Trophoblast cell (in vitro differentiated cells and primary cell): ENCODE measurements around the gene SPOCK1.
A peak's percentile ranks its signal among the peaks of the same experiment; 100 is the strongest.

ENCODE experiments used
- DNase-seq, 2 donors: peaks; one replicate each; pipeline ENCODE4 v3.0.0-alpha.2; 2016
- H2AFZ ChIP-seq: 2 replicates; pipeline ENCODE4 v1.6.1; 2013; ENCODE audit warnings: low read length, moderate library complexity, mild to moderate bottlenecking; ENCODE audit not compliant: insufficient read depth, poor library complexity
- H2AK5ac ChIP-seq: 2 replicates; pipeline ENCODE4 v1.6.1; 2013; ENCODE audit warnings: mild to moderate bottlenecking, low read length
- H2BK120ac ChIP-seq: 2 replicates; pipeline ENCODE4 v1.6.1; 2013; ENCODE audit warnings: low read length, mild to moderate bottlenecking, moderate library complexity; ENCODE audit not compliant: insufficient read depth, poor library complexity
- H2BK12ac ChIP-seq: 2 replicates; pipeline ENCODE4 v1.6.1; 2013; ENCODE audit warnings: mild to moderate bottlenecking, low read length, moderate library complexity
- H2BK5ac ChIP-seq: 2 replicates; pipeline ENCODE4 v1.6.1; 2013; ENCODE audit warnings: low read length, low read depth, moderate library complexity, mild to moderate bottlenecking; ENCODE audit not compliant: poor library complexity
- H3K14ac ChIP-seq: 2 replicates; pipeline ENCODE4 v1.6.1; 2013; ENCODE audit warnings: mild to moderate bottlenecking, low read length
- H3K18ac ChIP-seq: 2 replicates; pipeline ENCODE4 v1.6.1; 2013; ENCODE audit warnings: mild to moderate bottlenecking, low read length
- H3K23ac ChIP-seq: 2 replicates; pipeline ENCODE4 v1.6.1; 2013; ENCODE audit warnings: low read length
- H3K27ac ChIP-seq: 2 replicates; pipeline ENCODE4 v1.5.1; 2013; ENCODE audit warnings: low read depth, mild to moderate bottlenecking, inconsistent platforms, low read length, moderate library complexity
- H3K27me3 ChIP-seq: 2 replicates; pipeline ENCODE4 v1.6.1; 2013; ENCODE audit warnings: inconsistent platforms, mild to moderate bottlenecking, low read length, moderate library complexity; ENCODE audit not compliant: insufficient read depth
- H3K36me3 ChIP-seq, 2 experiments: 1 replicate in 1 of 2; 2 replicates in 1 of 2; pipeline ENCODE4 v1.6.1; 2013; ENCODE audit warnings: low read length in 2 of 2, mild to moderate bottlenecking in 2 of 2, moderate library complexity in 1 of 2; ENCODE audit not compliant: insufficient read depth in 2 of 2, control insufficient read depth in 1 of 2
- H3K4ac ChIP-seq: 2 replicates; pipeline ENCODE4 v1.6.1; 2013; ENCODE audit warnings: low read depth, mild to moderate bottlenecking, low read length, moderate library complexity
- H3K4me1 ChIP-seq, 2 experiments: 1 replicate in 1 of 2; 2 replicates in 1 of 2; pipeline ENCODE4 v1.6.1; 2013; ENCODE audit warnings: low read length in 2 of 2, mild to moderate bottlenecking in 2 of 2, moderate library complexity in 1 of 2; ENCODE audit not compliant: insufficient read depth in 2 of 2, control insufficient read depth in 1 of 2
- H3K4me2 ChIP-seq: 2 replicates; pipeline ENCODE4 v1.6.1; 2013; ENCODE audit warnings: inconsistent platforms, mild to moderate bottlenecking, low read length, moderate library complexity
- H3K4me3 ChIP-seq: 2 replicates; pipeline ENCODE4 v1.5.1; 2013; ENCODE audit warnings: mild to moderate bottlenecking, low read depth, low read length, inconsistent platforms
- H3K79me1 ChIP-seq: one replicate; pipeline ENCODE4 v1.6.1; 2013; ENCODE audit warnings: low read length
- H3K79me2 ChIP-seq: 2 replicates; pipeline ENCODE4 v1.6.1; 2013; ENCODE audit warnings: low read length, mild to moderate bottlenecking; ENCODE audit not compliant: control insufficient read depth, insufficient read depth, poor library complexity
- H3K9ac ChIP-seq: 2 replicates; pipeline ENCODE4 v1.6.1; 2013; ENCODE audit warnings: mild to moderate bottlenecking, low read length
- H3K9me3 ChIP-seq: 2 replicates; pipeline ENCODE4 v1.6.1; 2013; ENCODE audit warnings: low read depth, mild to moderate bottlenecking, control low read depth, inconsistent platforms, low read length; ENCODE audit not compliant: insufficient read depth
- H4K12ac ChIP-seq: 2 replicates; pipeline ENCODE4 v1.6.1; 2013; ENCODE audit warnings: low read depth, mild to moderate bottlenecking, low read length, moderate library complexity
- H4K8ac ChIP-seq: 2 replicates; pipeline ENCODE4 v1.6.1; 2013; ENCODE audit warnings: low read depth, mild to moderate bottlenecking, low read length, moderate library complexity
- H4K91ac ChIP-seq: one replicate; pipeline ENCODE4 v1.6.1; 2013; ENCODE audit warnings: low read depth, mild to moderate bottlenecking, low read length, moderate library complexity
- WGBS: extraction: QIAGEN DNeasy Blood & Tissue Kit; methylation state at CpG from one replicate; pipeline ENCODE4 v1.1.7; 2013; ENCODE audit warnings: missing lambda C conversion rate; ENCODE audit not compliant: insufficient read length, insufficient coverage; ENCODE audit errors: extremely low coverage; 5-methylcytosine and 5-hydroxymethylcytosine counted together

The SPOCK1 gene

DNA sequence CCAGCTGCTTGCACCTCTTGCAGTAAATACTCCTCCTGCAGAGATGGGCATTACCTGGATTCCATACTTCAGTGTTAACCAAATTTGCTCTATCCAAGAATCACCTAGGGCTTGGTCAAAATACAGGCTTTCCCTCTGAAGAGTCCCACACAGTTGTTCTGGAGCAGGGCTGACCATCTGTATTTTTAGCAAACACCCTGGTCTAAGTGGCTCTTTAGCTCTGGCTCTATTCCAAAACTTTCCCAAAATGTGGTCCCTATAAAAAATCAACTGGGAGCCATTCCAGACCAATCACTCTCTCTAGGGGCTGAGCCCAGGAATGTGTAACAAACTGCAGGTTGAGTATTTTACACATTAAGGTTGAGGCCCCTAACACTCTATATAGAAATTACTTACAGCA is 153.7 kb downstream of the SPOCK1 start:
- no peak overlapping the region for H3K4ac ChIP-seq
- no peaks in the 10 kb centered on the region for H3K9me3 ChIP-seq
- H3K14ac ChIP-seq, result no peak overlapping the region
- H3K9ac ChIP-seq, result no peak overlapping the region
- H3K79me2 ChIP-seq, result no peaks in the 10 kb centered on the region
- no peak overlapping the region for H3K4me2 ChIP-seq
- H3K27me3 ChIP-seq, result no peaks in the 10 kb centered on the region
- no peak overlapping the region for H4K12ac ChIP-seq
- no peak overlapping the region for H4K8ac ChIP-seq
- H3K36me3 ChIP-seq, result no peaks in the 10 kb centered on the region
- H3K4me3 ChIP-seq, result no peak overlapping the region
- no peak overlapping the region for H3K23ac ChIP-seq
- no peak overlapping the region for H2AK5ac ChIP-seq
- H3K79me1 ChIP-seq, result no peaks in the 10 kb centered on the region
- no peak overlapping the region for H3K27ac ChIP-seq
- no peak overlapping the region for H2AFZ ChIP-seq
- no peak for DNase-seq
- H3K4me1 ChIP-seq, result no peaks in the 10 kb centered on the region
- H3K18ac ChIP-seq, result no peak overlapping the region
- no peak overlapping the region for H4K91ac ChIP-seq
- no peak overlapping the region for H2BK12ac ChIP-seq
- H2BK120ac ChIP-seq, result no peak overlapping the region
- no peak overlapping the region for H2BK5ac ChIP-seq

DNA sequence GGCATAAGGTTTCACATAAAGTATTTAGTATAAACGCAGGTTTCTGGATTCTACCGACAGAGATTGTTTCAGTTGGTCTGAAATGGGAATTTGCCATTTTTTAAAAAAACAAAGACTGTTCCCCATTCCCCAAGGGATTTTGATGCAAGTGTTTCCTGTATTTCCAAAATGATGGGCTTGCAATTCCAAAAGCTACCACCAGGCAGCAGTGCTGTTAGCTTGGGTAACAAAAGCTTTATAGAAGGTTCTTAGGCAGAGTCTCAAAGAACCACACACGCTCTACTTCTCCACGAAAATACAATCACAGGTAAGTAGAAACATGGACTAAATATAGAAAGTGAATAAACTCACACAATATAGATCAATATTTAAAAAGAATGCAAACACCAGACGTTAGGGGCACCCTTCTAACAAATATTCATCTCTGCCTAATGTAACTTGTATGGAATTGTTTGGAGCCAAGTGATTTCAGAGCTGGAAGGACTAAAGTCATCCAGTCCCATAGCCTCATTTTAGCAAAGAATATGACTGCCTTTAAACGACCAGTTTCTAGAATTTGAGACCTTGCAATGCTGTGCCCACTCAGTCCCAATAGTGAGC is 154.3 kb downstream of the SPOCK1 start:
- H3K18ac ChIP-seq, result no peak overlapping the region
- no peaks in the 10 kb centered on the region for H3K27me3 ChIP-seq
- no peak overlapping the region for H4K8ac ChIP-seq
- H3K36me3 ChIP-seq, result no peaks in the 10 kb centered on the region
- no peak overlapping the region for H2BK5ac ChIP-seq
- no peak overlapping the region for H3K4ac ChIP-seq
- peak; percentile 66 to 93 for DNase-seq
- no peak overlapping the region for H2AFZ ChIP-seq
- no peaks in the 10 kb centered on the region for H3K4me1 ChIP-seq
- no peaks in the 10 kb centered on the region for H3K79me1 ChIP-seq
- H3K14ac ChIP-seq, result no peak overlapping the region
- H2BK120ac ChIP-seq, result no peak overlapping the region
- H4K91ac ChIP-seq, result no peak overlapping the region
- no CpG with 5 or more reads among the region's 6 CpGs for WGBS
- H3K4me3 ChIP-seq, result no peak overlapping the region
- no peak overlapping the region for H3K9ac ChIP-seq
- H3K27ac ChIP-seq, result no peak overlapping the region
- H3K79me2 ChIP-seq, result no peaks in the 10 kb centered on the region
- no peak overlapping the region for H3K4me2 ChIP-seq
- H2AK5ac ChIP-seq, result no peak overlapping the region
- no peaks in the 10 kb centered on the region for H3K9me3 ChIP-seq
- H3K23ac ChIP-seq, result no peak overlapping the region
- no peak overlapping the region for H4K12ac ChIP-seq
- no peak overlapping the region for H2BK12ac ChIP-seq

- no peak overlapping the region for H3K27ac ChIP-seq
These were observed 155.1 kb downstream of the SPOCK1 start for GRCh38 chr5:137344021-137344420.

DNA sequence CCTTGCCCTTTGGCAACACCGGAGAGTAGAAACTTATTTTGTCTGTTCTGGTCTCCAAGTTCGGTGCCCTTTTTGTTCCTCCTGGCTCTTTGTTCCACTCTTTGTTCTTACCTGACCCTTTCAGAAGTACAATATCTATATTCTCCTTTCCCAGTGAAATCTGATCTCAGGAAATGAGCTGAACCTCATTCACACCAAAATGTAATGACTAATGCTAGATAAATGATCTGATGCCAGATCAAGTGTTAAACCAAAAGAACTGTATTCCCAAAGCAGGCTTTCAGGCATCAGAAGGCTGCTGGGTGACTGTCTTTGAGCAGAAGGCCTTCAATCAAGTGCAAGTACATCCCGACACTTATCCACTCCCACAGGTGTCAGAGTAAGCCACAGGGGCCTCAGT is 156.4 kb downstream of the SPOCK1 start:
- Histone ChIP-seq H3K79me2 (no peaks in the 10 kb centered on the region), H3K23ac (no peak overlapping the region), H4K91ac (no peak overlapping the region), H2BK12ac (no peak overlapping the region), H3K36me3 (no peaks in the 10 kb centered on the region), H2BK120ac (no peak overlapping the region), H3K18ac (no peak overlapping the region), H3K4me3 (no peak overlapping the region), H4K8ac (no peak overlapping the region), H3K4ac (no peak overlapping the region), H3K14ac (no peak overlapping the region), H3K4me1 (no peaks in the 10 kb centered on the region), H2AFZ (no peak overlapping the region), H3K4me2 (no peak overlapping the region), H3K9me3 (no peaks in the 10 kb centered on the region), H4K12ac (no peak overlapping the region), H2AK5ac (no peak overlapping the region), H3K9ac (no peak overlapping the region), H2BK5ac (no peak overlapping the region), H3K27ac (no peak overlapping the region), H3K79me1 (no peaks in the 10 kb centered on the region), H3K27me3 (no peaks in the 10 kb centered on the region)
- WGBS, result no CpG with 5 or more reads among the region's 3 CpGs
- DNase-seq, result no peak

More at GRCh38 chr5:137344021-137344420, 155.1 kb downstream of the SPOCK1 start:
- no peak overlapping the region for H4K91ac ChIP-seq
- H3K23ac ChIP-seq, result no peak overlapping the region
- no peak overlapping the region for H3K4me3 ChIP-seq
- H3K4me1 ChIP-seq, result no peaks in the 10 kb centered on the region
- no peak overlapping the region for H2BK12ac ChIP-seq
- no peak overlapping the region for H3K9ac ChIP-seq
- DNase-seq, result no peak
- no peak overlapping the region for H2BK120ac ChIP-seq
- H3K9me3 ChIP-seq, result no peaks in the 10 kb centered on the region
- no peak overlapping the region for H4K8ac ChIP-seq
- H3K27me3 ChIP-seq, result no peaks in the 10 kb centered on the region
- no peak overlapping the region for H3K18ac ChIP-seq
- H3K4me2 ChIP-seq, result no peak overlapping the region
- H2AK5ac ChIP-seq, result no peak overlapping the region
- no peak overlapping the region for H2BK5ac ChIP-seq
- H3K4ac ChIP-seq, result no peak overlapping the region
- no peaks in the 10 kb centered on the region for H3K36me3 ChIP-seq
- no peaks in the 10 kb centered on the region for H3K79me1 ChIP-seq
- no peak overlapping the region for H3K14ac ChIP-seq
- no peak overlapping the region for H2AFZ ChIP-seq
- WGBS, result no CpG with 5 or more reads among the region's 4 CpGs
- no peak overlapping the region for H4K12ac ChIP-seq
- H3K79me2 ChIP-seq, result no peaks in the 10 kb centered on the region
